SK-N-SH treated with all-trans-retinoic acid at 6 μM for 48 hours (cell line): Measurements from ENCODE around the gene PIGBOS1.
A peak's percentile ranks its signal among the peaks of the same experiment; 100 is the strongest.

Experiments
- ATAC-seq: fragments of 200-7000 bp; cut with Tn5 transposase; 3 replicates; pipeline ENCODE4 v1.9.1; 2020; ENCODE audit warnings: mild to moderate bottlenecking, moderate library complexity
- ARNTL ChIP-seq: fragments of 450-650 bp; formaldehyde crosslinking; IDR thresholded peaks from 2 replicates; pipeline ENCODE4 v1.5.0; 2020; ENCODE audit warnings: low read depth, mild to moderate bottlenecking, moderate library complexity, borderline replicate concordance
- CSDC2 ChIP-seq: fragments of 250-450 bp; sonication (Bioruptor Pico); IDR thresholded peaks from 2 replicates; pipeline ENCODE4 v1.5.0; 2020; ENCODE audit warnings: mild to moderate bottlenecking, moderate library complexity
- ESRRG ChIP-seq: fragments of 250-450 bp; sonication (Bioruptor Pico); IDR thresholded peaks from 2 replicates; pipeline ENCODE4 v1.6.1; 2021; ENCODE audit warnings: mild to moderate bottlenecking
- ISL1 ChIP-seq: fragments of 250-450 bp; sonication (Bioruptor Pico); IDR thresholded peaks from 2 replicates; pipeline ENCODE4 v2.1.2; 2022; ENCODE audit warnings: mild to moderate bottlenecking, moderate library complexity
- OSR1 ChIP-seq: fragments of 250-450 bp; sonication (Bioruptor Pico); IDR thresholded peaks from 2 replicates; pipeline ENCODE4 v1.8.0; 2022; ENCODE audit warnings: moderate library complexity, mild to moderate bottlenecking, inconsistent platforms
- PATZ1 ChIP-seq: fragments of 250-450 bp; sonication (Bioruptor Pico); IDR thresholded peaks from 2 replicates; pipeline ENCODE4 v1.8.0; 2020; ENCODE audit warnings: mild to moderate bottlenecking, moderate library complexity, borderline replicate concordance
- POU6F1 ChIP-seq: fragments of 250-450 bp; sonication (Bioruptor Pico); IDR thresholded peaks from 2 replicates; pipeline ENCODE4 v1.8.0; 2021; ENCODE audit warnings: low read depth, mild to moderate bottlenecking, moderate library complexity, borderline replicate concordance
- PPARA ChIP-seq: fragments of 250-450 bp; sonication (Bioruptor Pico); IDR thresholded peaks from 2 replicates; pipeline ENCODE4 v1.5.0; 2020; ENCODE audit warnings: mild to moderate bottlenecking, borderline replicate concordance
- RARB ChIP-seq: fragments of 250-450 bp; sonication (Bioruptor Pico); IDR thresholded peaks from 2 replicates; pipeline ENCODE4 v1.8.0; 2021; ENCODE audit warnings: mild to moderate bottlenecking, moderate library complexity
- SNAI2 ChIP-seq: fragments of 250-450 bp; sonication (Bioruptor Pico); IDR thresholded peaks from 2 replicates; pipeline ENCODE4 v1.5.0; 2020; ENCODE audit warnings: mild to moderate bottlenecking, moderate library complexity
- TSHZ2 ChIP-seq: fragments of 250-450 bp; sonication (Bioruptor Pico); IDR thresholded peaks from 2 replicates; pipeline ENCODE4 v1.5.0; 2020; ENCODE audit warnings: mild to moderate bottlenecking, moderate library complexity
- ZFP3 ChIP-seq: fragments of 250-450 bp; sonication (Bioruptor Pico); IDR thresholded peaks from 2 replicates; pipeline ENCODE4 v1.5.0; 2020; ENCODE audit warnings: mild to moderate bottlenecking, moderate library complexity
- ZFP30 ChIP-seq: fragments of 450-650 bp; formaldehyde crosslinking; IDR thresholded peaks from 2 replicates; pipeline ENCODE4 v1.5.0; 2022; ENCODE audit warnings: mild to moderate bottlenecking, moderate library complexity
- ZNF565 ChIP-seq: fragments of 450-650 bp; formaldehyde crosslinking; conservative IDR thresholded peaks from 2 replicates; pipeline ENCODE4 v1.5.0; 2020; ENCODE audit warnings: low read depth, mild to moderate bottlenecking, moderate library complexity
- ZNF70 ChIP-seq: fragments of 450-650 bp; formaldehyde crosslinking; IDR thresholded peaks from 2 replicates; pipeline ENCODE4 v1.5.0; 2020; ENCODE audit warnings: mild to moderate bottlenecking, moderate library complexity
- ZNF8 ChIP-seq: fragments of 450-650 bp; formaldehyde crosslinking; IDR thresholded peaks from 2 replicates; pipeline ENCODE4 v1.5.0; 2020; ENCODE audit warnings: mild to moderate bottlenecking, moderate library complexity

Gene PIGBOS1

GRCh38 chr15:55318588-55319494, at the start of gene PIGBOS1, which contains the start of gene PIGB:
Gene PIGBOS1 (minus strand): TSS chr15:55319123. CDS start chr15:55317792, 1,331 bp downstream.
Gene PIGB (plus strand): TSS chr15:55319222. CDS start chr15:55319251, 29 bp downstream.
- ATAC-seq: peak; percentile 98
- peak; percentile 77; the same call in 1 of the 2 replicates for TF ChIP-seq TSHZ2
- no peak for TF ChIP-seq RARB (CRISPR knock-in tag)
- TF ChIP-seq CSDC2 (CRISPR knock-in tag): peak; percentile 57; the same call in 1 of the 2 replicates
- TF ChIP-seq ZFP3 (CRISPR knock-in tag): 0 out of 2 replicates have a peak, but pooled peaks have one; percentile 17
- TF ChIP-seq PATZ1: 0 out of 2 replicates have a peak, but pooled peaks have one; percentile 78
- no peak for TF ChIP-seq OSR1 (CRISPR knock-in tag)
- no peak for TF ChIP-seq ZNF565
- no peak for TF ChIP-seq SNAI2

GRCh38 chr15:55366981-55367380, 48.1 kb upstream of the PIGBOS1 start:
- no peak for ATAC-seq
- no peak for TF ChIP-seq PPARA (CRISPR knock-in tag)
- TF ChIP-seq OSR1 (CRISPR knock-in tag): no peak
- TF ChIP-seq ZNF8 (CRISPR knock-in tag): no peak
- no peak for TF ChIP-seq ZNF70
- TF ChIP-seq ZFP3 (CRISPR knock-in tag): no peak
- no peak for TF ChIP-seq ESRRG (CRISPR knock-in tag)
- no peak for TF ChIP-seq ARNTL
- TF ChIP-seq POU6F1 (CRISPR knock-in tag): no peak
- no peak for TF ChIP-seq ZNF565
- TF ChIP-seq CSDC2 (CRISPR knock-in tag): no peak
- TF ChIP-seq TSHZ2: no peak
- TF ChIP-seq ISL1 (CRISPR knock-in tag): no peak
- TF ChIP-seq, all 23 proteins: peak for 0

GRCh38 chr15:55362641-55363040, 43.7 kb upstream of the PIGBOS1 start:
- no peak for TF ChIP-seq OSR1 (CRISPR knock-in tag)
- TF ChIP-seq ZFP30 (CRISPR knock-in tag): no peak
- TF ChIP-seq SNAI2: no peak
- no peak for TF ChIP-seq CSDC2 (CRISPR knock-in tag)
- no peak for TF ChIP-seq PPARA (CRISPR knock-in tag)
- no peak for TF ChIP-seq ZFP3 (CRISPR knock-in tag)
- TF ChIP-seq ZNF565: no peak
- no peak for ATAC-seq

GRCh38 chr15:55361048-55361447, 42.1 kb upstream of the PIGBOS1 start:
- ATAC-seq: no peak
- TF ChIP-seq OSR1 (CRISPR knock-in tag) (no peak), ZFP30 (CRISPR knock-in tag) (no peak), ARNTL (no peak), ESRRG (CRISPR knock-in tag) (no peak), POU6F1 (CRISPR knock-in tag) (no peak), PPARA (CRISPR knock-in tag) (no peak)
